H1 (cell line): ENCODE data around the gene SMDT1. TPM values are rescaled to one million over a fixed set of nuclear protein-coding genes. Genes with fewer than 3 reads are reported as not detected.

Experiments
- CTCF ChIA-PET: fragments of 300-600 bp; sonication (Branson Sonifier 250); formaldehyde crosslinking; loops from one replicate; lab custom pipeline; 2021; ENCODE audit not compliant: partially characterized antibody; lab: Charles Lee
- POLR2A ChIA-PET: fragments of 300-600 bp; sonication (Branson Sonifier 250); formaldehyde crosslinking; loops from one replicate; lab custom pipeline; 2021; ENCODE audit warnings: inconsistent platforms; ENCODE audit not compliant: partially characterized antibody; lab: Charles Lee
- DNase-seq, 2 experiments: peaks; one replicate each; pipeline versions ENCODE4 v3.0.0 to v3.0.0-alpha.2; 2010 to 2022; ENCODE audit warnings: low spot score in 2 of 2, low read depth in 1 of 2, mixed read lengths in 1 of 2
- FAIRE-seq: peaks from 2 replicates; lab custom pipeline; 2011; peaks lifted over from hg19 to GRCh38; lab: Jason Lieb, UNC
- H2AFZ ChIP-seq: 2 replicates; pipeline ENCODE4 v1.8.1; 2012; ENCODE audit warnings: low read length, inconsistent platforms
- H2AK5ac ChIP-seq: 2 replicates; pipeline ENCODE4 v1.6.1; 2013; ENCODE audit warnings: low read depth, low read length
- H2BK120ac ChIP-seq: replicated peaks from 2 replicates; pipeline ENCODE3; 2013; ENCODE audit warnings: low read depth, low read length, inconsistent platforms
- H2BK12ac ChIP-seq: 2 replicates; pipeline ENCODE4 v1.6.1; 2013; ENCODE audit warnings: low read depth, low read length
- H2BK15ac ChIP-seq: 2 replicates; pipeline ENCODE4 v1.6.1; 2013; ENCODE audit warnings: low read length
- H2BK20ac ChIP-seq: 2 replicates; pipeline ENCODE4 v1.6.1; 2013; ENCODE audit warnings: low read length
- H2BK5ac ChIP-seq: 2 replicates; pipeline ENCODE4 v1.6.1; 2013; ENCODE audit warnings: low read depth, low read length
- H3K14ac ChIP-seq: 2 replicates; pipeline ENCODE4 v1.6.1; 2013; ENCODE audit warnings: inconsistent platforms; ENCODE audit not compliant: insufficient read length
- H3K18ac ChIP-seq: 2 replicates; pipeline ENCODE4 v1.6.1; 2013; ENCODE audit warnings: low read length; ENCODE audit errors: extremely low read depth
- H3K23ac ChIP-seq: 2 replicates; pipeline ENCODE4 v1.6.1; 2013; ENCODE audit warnings: inconsistent platforms; ENCODE audit not compliant: insufficient read length
- H3K23me2 ChIP-seq: 2 replicates; pipeline ENCODE4 v1.6.1; 2013; ENCODE audit warnings: low read depth, low read length
- H3K27ac ChIP-seq: 2 replicates; pipeline ENCODE4 v1.6.1; 2011; ENCODE audit warnings: low read depth, low read length, inconsistent platforms
- H3K27me3 ChIP-seq, 4 experiments: replicated peaks in 1 of 4; 1 replicate in 1 of 4; 2 replicates in 3 of 4; pipeline versions ENCODE4 v1.6.1 to v1.8.1; 2011 to 2013; ENCODE audit warnings: low read length in 3 of 4, mild to moderate bottlenecking in 3 of 4, inconsistent platforms in 2 of 4, mixed read lengths in 2 of 4, moderate library complexity in 1 of 4; ENCODE audit not compliant: control insufficient read depth in 3 of 4, insufficient read depth in 3 of 4; ENCODE audit errors: extremely low read depth in 1 of 4
- H3K36me3 ChIP-seq, 4 experiments: 2 replicates each; pipeline versions ENCODE4 v1.6.1 to v1.8.1; 2011 to 2013; ENCODE audit warnings: mild to moderate bottlenecking in 4 of 4, low read length in 3 of 4, moderate library complexity in 2 of 4, control low read depth in 1 of 4, inconsistent platforms in 1 of 4; ENCODE audit not compliant: insufficient read depth in 4 of 4, control insufficient read depth in 2 of 4
- H3K4ac ChIP-seq: replicated peaks from 2 replicates; pipeline ENCODE3; 2013; ENCODE audit warnings: low read length, low read depth, mixed read lengths, inconsistent platforms; ENCODE audit not compliant: insufficient read length
- H3K4me1 ChIP-seq, 4 experiments: replicated peaks in 1 of 4; 1 replicate in 1 of 4; 2 replicates in 3 of 4; pipeline versions ENCODE4 v1.6.1 to v1.8.1; 2011 to 2013; ENCODE audit warnings: low read length in 3 of 4, inconsistent platforms in 2 of 4, mixed read lengths in 1 of 4; ENCODE audit not compliant: insufficient read depth in 4 of 4, control insufficient read depth in 3 of 4
- H3K4me2 ChIP-seq, 2 experiments: 2 replicates each; pipeline versions ENCODE4 v1.6.1 to v1.8.1; 2011 to 2013; ENCODE audit warnings: low read depth in 2 of 2, low read length in 2 of 2, control low read depth in 1 of 2, inconsistent platforms in 1 of 2, mild to moderate bottlenecking in 1 of 2; ENCODE audit not compliant: insufficient read depth in 1 of 2
- H3K4me3 ChIP-seq, 4 experiments: fragments of 200-600, 300-600 bp in 1 of 4; sonication (generic), shearing (Covaris generic), sonication (Bioruptor Twin) in 1 of 4; 2 replicates each; pipeline versions ENCODE4 v1.5.1 to v1.8.1; 2011 to 2016; ENCODE audit warnings: low read length in 4 of 4, low read depth in 3 of 4, control low read depth in 2 of 4, inconsistent platforms in 2 of 4, mild to moderate bottlenecking in 2 of 4, mixed read lengths in 1 of 4, moderate library complexity in 1 of 4; ENCODE audit not compliant: insufficient read depth in 2 of 4; ENCODE audit errors: extremely low read depth in 1 of 4
- H3K56ac ChIP-seq: replicated peaks from 2 replicates; pipeline ENCODE3; 2013; ENCODE audit warnings: low read depth, mild to moderate bottlenecking, mixed read lengths, low read length, inconsistent platforms; ENCODE audit not compliant: insufficient read length
- H3K79me1 ChIP-seq: 2 replicates; pipeline ENCODE4 v1.6.1; 2013; ENCODE audit warnings: low read depth, low read length, control low read depth
- H3K79me2 ChIP-seq, 2 experiments: 2 replicates each; pipeline versions ENCODE4 v1.6.1 to v1.8.1; 2012 to 2013; ENCODE audit warnings: low read length in 2 of 2, mild to moderate bottlenecking in 2 of 2, inconsistent platforms in 1 of 2; ENCODE audit not compliant: insufficient read depth in 2 of 2, control insufficient read depth in 1 of 2
- H3K9ac ChIP-seq, 4 experiments: replicated peaks in 1 of 4; 1 replicate in 1 of 4; 2 replicates in 3 of 4; pipeline versions ENCODE4 v1.6.1 to v1.8.1; 2011 to 2013; ENCODE audit warnings: low read depth in 3 of 4, low read length in 3 of 4, control low read depth in 2 of 4, mild to moderate bottlenecking in 2 of 4, moderate library complexity in 2 of 4, inconsistent platforms in 1 of 4; ENCODE audit errors: extremely low read depth in 1 of 4
- H3K9me3 ChIP-seq, 2 experiments: 2 replicates each; pipeline versions ENCODE4 v1.6.1 to v1.8.1; 2012 to 2013; ENCODE audit warnings: mild to moderate bottlenecking in 2 of 2, moderate library complexity in 2 of 2, control low read depth in 1 of 2, inconsistent platforms in 1 of 2, low read depth in 1 of 2, low read length in 1 of 2, mixed read lengths in 1 of 2; ENCODE audit not compliant: insufficient read depth in 2 of 2
- H4K20me1 ChIP-seq, 2 experiments: replicated peaks in 1 of 2; 2 replicates each; pipeline versions ENCODE3 to v1.8.1; 2011 to 2013; ENCODE audit warnings: inconsistent platforms in 2 of 2, low read length in 2 of 2, mild to moderate bottlenecking in 1 of 2; ENCODE audit not compliant: insufficient read depth in 2 of 2, control insufficient read depth in 1 of 2
- H4K5ac ChIP-seq: 2 replicates; pipeline ENCODE4 v1.6.1; 2013; ENCODE audit warnings: low read length, low read depth, mixed read lengths, inconsistent platforms; ENCODE audit not compliant: insufficient read length
- H4K8ac ChIP-seq: 2 replicates; pipeline ENCODE4 v1.8.0; 2013; ENCODE audit warnings: mild to moderate bottlenecking, moderate library complexity, low read length, inconsistent platforms; ENCODE audit not compliant: insufficient read depth; ENCODE audit errors: extremely low read depth
- H4K91ac ChIP-seq: replicated peaks from 2 replicates; pipeline ENCODE3; 2013; ENCODE audit warnings: low read length, mixed read lengths, inconsistent platforms; ENCODE audit not compliant: insufficient read length
- ASH2L ChIP-seq: fragments of 200-600, 300-600 bp; sonication (generic); IDR thresholded peaks from one replicate; pipeline ENCODE4 v1.7.1; 2017; ENCODE audit warnings: low read length
- CBX8 ChIP-seq: fragments of 300-800, 300-1000 bp; sonication (generic); IDR thresholded peaks from 2 replicates; pipeline ENCODE4 v1.7.1; 2016; ENCODE audit warnings: low read depth, low read length, borderline replicate concordance
- CEBPB ChIP-seq: IDR thresholded peaks from 2 replicates; pipeline ENCODE4 v1.6.1; 2012; ENCODE audit warnings: low read depth, low read length
- CHD1 ChIP-seq: IDR thresholded peaks from 2 replicates; pipeline ENCODE4 v1.6.1; 2012; ENCODE audit warnings: low read depth, low read length, improper control_type of control experiment
- FOSL1 ChIP-seq: IDR thresholded peaks from 2 replicates; pipeline ENCODE4 v1.6.1; 2011; ENCODE audit warnings: mild to moderate bottlenecking, low read depth, low read length, moderate library complexity; ENCODE audit not compliant: insufficient read depth
- GTF2F1 ChIP-seq: IDR thresholded peaks from 2 replicates; pipeline ENCODE4 v1.6.1; 2012; ENCODE audit warnings: low read depth, low read length, improper control_type of control experiment, borderline replicate concordance
- JUN ChIP-seq: IDR thresholded peaks from 2 replicates; pipeline ENCODE4 v1.6.1; 2011; ENCODE audit warnings: low read depth, mild to moderate bottlenecking, improper control_type of control experiment, low read length
- PHF8 ChIP-seq: fragments of 200-600 bp; sonication (generic); conservative IDR thresholded peaks from 2 replicates; pipeline ENCODE4 v1.7.1; 2012; ENCODE audit warnings: low read depth, mild to moderate bottlenecking, inconsistent platforms, low read length, moderate library complexity
- POLR2AphosphoS5 ChIP-seq: IDR thresholded peaks from 2 replicates; pipeline ENCODE4 v1.6.1; 2011; ENCODE audit warnings: low read depth, low read length
- RFX5 ChIP-seq: IDR thresholded peaks from 2 replicates; pipeline ENCODE4 v1.6.1; 2011; ENCODE audit warnings: low read depth, low read length, improper control_type of control experiment, borderline replicate concordance
- RNF2 ChIP-seq: fragments of 200-900, 300-1000 bp; sonication (generic); IDR thresholded peaks from 2 replicates; pipeline ENCODE4 v1.7.1; 2016; ENCODE audit warnings: borderline replicate concordance, low read depth, mild to moderate bottlenecking, antibody characterized with exemption, low read length; ENCODE audit not compliant: poor library complexity, severe bottlenecking; ENCODE audit errors: missing control alignments
- RXRA ChIP-seq: IDR thresholded peaks from 2 replicates; pipeline ENCODE4 v1.6.1; 2011; ENCODE audit warnings: low read depth, mild to moderate bottlenecking, low read length, moderate library complexity; ENCODE audit not compliant: insufficient read depth
- SP2 ChIP-seq: IDR thresholded peaks from 2 replicates; pipeline ENCODE4 v1.6.1; 2012; ENCODE audit warnings: mild to moderate bottlenecking, low read length, inconsistent platforms
- TAF7 ChIP-seq: optimal IDR thresholded peaks from 2 replicates; pipeline ENCODE3; 2011; ENCODE audit warnings: low read depth, mild to moderate bottlenecking, inconsistent platforms, low read length, moderate library complexity, borderline replicate concordance
- YY1 ChIP-seq: IDR thresholded peaks from 2 replicates; pipeline ENCODE4 v1.6.1; 2011; ENCODE audit warnings: low read depth, mild to moderate bottlenecking, low read length
- polyA plus RNA-seq, 7 experiments: library from polyadenylated mRNA; depleted of rRNA in 3 of 7; stranded (reverse) in 5 of 7; unstranded in 2 of 7; fragments of >200 nt in 5 of 7; fragments of 200-250 nt in 2 of 7; gene quantifications; 1 replicate in 5 of 7; 2 replicates in 1 of 7; 4 replicates in 1 of 7; pipeline versions ENCODE4 v1.2.1 to v1.2.3, GENCODE V29; 2011 to 2013; ENCODE audit warnings: missing spikeins in 2 of 7, mixed read lengths in 2 of 7
- total RNA-seq: library from RNA; stranded (reverse); fragmentation: NEBNext Ultra II Directional; extraction: Animal tissue kit (Norgen Biotek cat#: 25700); gene quantifications from 2 replicates; pipeline ENCODE4 v1.2.1, GENCODE V29; 2021
- TF ChIP-seq, protein P1 (sequence below): IDR thresholded peaks from 2 replicates; pipeline ENCODE4 v1.6.1; 2012; ENCODE audit warnings: inconsistent platforms

SMDT1 gene
- total and polyA plus RNA-seq, 2 of the 8 experiments (the other 6 are each of a cell fraction or from before 2014, with no cell fraction given): 34.9 to 35.6 TPM

DNA sequence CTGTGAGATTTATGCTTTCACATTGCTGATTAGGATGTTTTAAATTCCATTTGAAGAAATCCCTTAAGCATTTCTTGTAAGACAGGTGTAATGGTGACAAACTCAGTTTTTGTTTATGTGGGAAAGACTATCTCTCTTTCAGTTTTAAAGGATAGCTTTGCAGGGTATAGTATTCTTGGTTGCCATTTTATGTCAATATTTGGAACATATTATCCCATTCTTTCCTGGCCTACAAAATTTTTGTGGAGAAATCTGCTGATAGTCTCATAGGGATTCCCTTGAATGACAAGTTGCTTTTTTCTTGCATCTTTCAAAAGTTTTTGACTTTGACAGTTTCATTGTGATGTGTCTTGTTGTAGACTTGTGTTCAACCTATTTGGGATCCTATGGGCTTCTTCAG lies 37.7 kb upstream of the SMDT1 start:
- no peaks in the 10 kb centered on the region for H3K36me3 ChIP-seq
- H2BK15ac ChIP-seq: no peak overlapping the region
- H2AFZ ChIP-seq: no peak overlapping the region
- ChIA-PET CTCF (interaction anchor here (0.6 to 1.2 kb wide), 2 partner anchors 49 to 262 kb away, joined by 4 read pairs; no protein-coding TSS in a partner anchor), POLR2A (no interaction called here)
- H4K20me1 ChIP-seq: no peaks in the 10 kb centered on the region
- no peak overlapping the region for H3K56ac ChIP-seq
- no peak overlapping the region for H2BK12ac ChIP-seq
- no peak overlapping the region for H2BK20ac ChIP-seq
- H3K9ac ChIP-seq: no peak overlapping the region
- H3K4ac ChIP-seq: no peak overlapping the region
- no peak overlapping the region for H3K27ac ChIP-seq
- H3K79me1 ChIP-seq: no peaks in the 10 kb centered on the region
- H2BK120ac ChIP-seq: no peak overlapping the region
- DNase-seq: no peak
- H2BK5ac ChIP-seq: no peak overlapping the region
- no peak overlapping the region for H3K18ac ChIP-seq
- peaks cover 0 to 6% of the 10 kb centered on the region in 2 experiments; a peak in 2 of 4 replicates for H3K9me3 ChIP-seq
- no peaks in the 10 kb centered on the region for H3K79me2 ChIP-seq
- FAIRE-seq: no peak
- no peak overlapping the region for H2AK5ac ChIP-seq
- H3K4me1 ChIP-seq: no peaks in the 10 kb centered on the region
- no peak overlapping the region for H3K23ac ChIP-seq
- H3K4me2 ChIP-seq: no peak overlapping the region
- no peak overlapping the region for H4K5ac ChIP-seq
- H3K27me3 ChIP-seq: no peaks in the 10 kb centered on the region; a peak in 1 of 7 replicates
- no peak overlapping the region for H4K91ac ChIP-seq
- no peak overlapping the region for H3K4me3 ChIP-seq
- no peak overlapping the region for H4K8ac ChIP-seq
- no peaks in the 10 kb centered on the region for H3K23me2 ChIP-seq
- no peak overlapping the region for H3K14ac ChIP-seq
- no peak for TF ChIP-seq TAF7
- TF ChIP-seq GTF2F1: no peak
- no peak for TF ChIP-seq JUN
- no peak for TF ChIP-seq CEBPB
- TF ChIP-seq RXRA: no peak
- no peak for TF ChIP-seq FOSL1
- no peak for TF ChIP-seq SP2
- no peak for TF ChIP-seq PHF8
- no peak for TF ChIP-seq RFX5
- TF ChIP-seq YY1: no peak
- no peak for TF ChIP-seq ASH2L
- TF ChIP-seq, protein P1, sequence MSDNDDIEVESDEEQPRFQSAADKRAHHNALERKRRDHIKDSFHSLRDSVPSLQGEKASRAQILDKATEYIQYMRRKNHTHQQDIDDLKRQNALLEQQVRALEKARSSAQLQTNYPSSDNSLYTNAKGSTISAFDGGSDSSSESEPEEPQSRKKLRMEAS: no peak
- TF ChIP-seq POLR2AphosphoS5: no peak
- TF ChIP-seq RNF2: no peak
- TF ChIP-seq CBX8: no peak
- TF ChIP-seq CHD1: no peak
